T-helper 1 cell (primary cell): ENCODE measurements around the gene MYH3.
"Not testable (repeated sequence)": the region's sequence is repeated elsewhere in the genome, so short reads cannot be mapped to it uniquely, and the experiment has no call there.

ENCODE experiments used
- DNase-seq, 5 donors: peaks; one replicate each; pipeline ENCODE4 v3.0.0-alpha.2; 2012 to 2020
- total RNA-seq, 4 donors: gene quantifications; one replicate each; lab custom pipeline; 2026; lab: John Stamatoyannopoulos, UW

The MYH3 gene
- total RNA-seq, result 7.9 to 13.7 (median 11.4) reads per million in 4 donors

GRCh38 chr17:10657148-10657547 is at the start of gene MYH3:
MYH3 (minus strand) TSS chr17:10657309; CDS start chr17:10655064, 2,245 bp downstream.
- DNase-seq, result no peak

GRCh38 chr17:10705727-10706126 is 48.6 kb upstream of the MYH3 start:
- DNase-seq, result no peak

GRCh38 chr17:10702574-10702973 is 45.5 kb upstream of the MYH3 start:
- DNase-seq, result no peak

- DNase-seq, result peak in 3 of 5 donors; percentile 6 to 55 (median 13)
Measured at GRCh38 chr17:10699856-10700255, 42.7 kb upstream of the MYH3 start.

- no peak for DNase-seq
Measured at GRCh38 chr17:10698096-10698818, 41.1 kb upstream of the MYH3 start.

GRCh38 chr17:10697092-10698081 is 40.3 kb upstream of the MYH3 start, which contains the start of the genes ADPRM and SCO1:
ADPRM (plus strand) TSS chr17:10697594; CDS start chr17:10704927, 7,333 bp downstream.
SCO1 (minus strand) TSS chr17:10697533; CDS start chr17:10697507, 26 bp downstream.
- DNase-seq, result peak; percentile 81 to 92 (median 85)

GRCh38 chr17:10695875-10696407 is 38.8 kb upstream of the MYH3 start:
- not testable (repeated sequence) for DNase-seq

GRCh38 chr17:10687499-10687898 is 30.4 kb upstream of the MYH3 start:
- DNase-seq, result no peak

- DNase-seq, result peak in 1 of 5 donors; percentile 16
Measured at GRCh38 chr17:10683853-10684252, 26.7 kb upstream of the MYH3 start.

- DNase-seq, result no peak
Measured at GRCh38 chr17:10681866-10682446, 24.8 kb upstream of the MYH3 start.

- DNase-seq, result no peak
Measured at GRCh38 chr17:10674704-10675103, 17.6 kb upstream of the MYH3 start.

- no peak for DNase-seq
Measured at GRCh38 chr17:10673312-10673711, 16.2 kb upstream of the MYH3 start.

- DNase-seq, result no peak
Measured at GRCh38 chr17:10668775-10669174, 11.7 kb upstream of the MYH3 start.

- no peak for DNase-seq
Measured at GRCh38 chr17:10666906-10667305, 9.8 kb upstream of the MYH3 start.

- no peak for DNase-seq
Measured at GRCh38 chr17:10664571-10664970, 7.5 kb upstream of the MYH3 start.

- DNase-seq, result no peak
Measured at GRCh38 chr17:10663231-10663630, 6.1 kb upstream of the MYH3 start.

GRCh38 chr17:10661437-10661836 is 4.3 kb upstream of the MYH3 start:
- no peak for DNase-seq

- no peak for DNase-seq
Measured at GRCh38 chr17:10657879-10658278, 770 bp upstream of the MYH3 start.

GRCh38 chr17:10653987-10654386 is 3.1 kb downstream of the MYH3 start:
- no peak for DNase-seq

GRCh38 chr17:10652984-10653659 is 4.0 kb downstream of the MYH3 start:
- peak in 1 of 5 donors; percentile 10 for DNase-seq

GRCh38 chr17:10651927-10652326 is 5.2 kb downstream of the MYH3 start:
- DNase-seq, result no peak

GRCh38 chr17:10649602-10650001 is 7.5 kb downstream of the MYH3 start:
- DNase-seq, result no peak
